GM21381 (cell line): ENCODE data around the gene LPP.

Source experiments
- ATAC-seq: cut with Tn5 transposase; IDR thresholded peaks from one replicate; pipeline ENCODE4 v1.9.1; 2021; ENCODE audit warnings: mild to moderate bottlenecking, moderate library complexity; ENCODE audit not compliant: unreplicated experiment

The LPP gene

DNA sequence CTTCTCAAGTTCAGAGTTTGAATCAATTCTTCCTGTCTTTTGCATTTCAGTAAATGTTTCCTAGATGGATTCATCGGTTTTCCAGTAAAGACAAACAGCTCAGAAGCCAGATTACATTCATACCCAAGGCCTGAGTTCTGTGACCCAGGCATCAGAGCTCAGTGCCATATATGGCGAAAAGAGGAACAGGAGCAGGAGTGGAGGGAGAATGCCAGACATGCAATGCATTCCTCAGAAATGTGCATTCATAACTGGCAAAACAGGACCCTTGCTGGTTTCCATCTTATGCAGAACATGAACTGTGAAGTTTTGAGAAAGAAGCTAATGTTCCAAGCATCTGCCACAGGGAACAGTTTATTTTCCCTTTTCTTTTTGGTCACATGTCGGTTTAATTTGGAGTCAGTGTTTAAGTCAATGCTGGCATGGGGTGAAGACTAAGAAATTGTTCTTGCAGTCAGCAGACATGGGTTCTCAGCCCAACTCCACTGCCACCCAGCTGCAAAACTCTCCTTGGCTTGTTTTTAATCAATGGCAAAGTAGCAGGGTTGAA is 116.5 kb downstream of the LPP start:
- no peak for ATAC-seq

DNA sequence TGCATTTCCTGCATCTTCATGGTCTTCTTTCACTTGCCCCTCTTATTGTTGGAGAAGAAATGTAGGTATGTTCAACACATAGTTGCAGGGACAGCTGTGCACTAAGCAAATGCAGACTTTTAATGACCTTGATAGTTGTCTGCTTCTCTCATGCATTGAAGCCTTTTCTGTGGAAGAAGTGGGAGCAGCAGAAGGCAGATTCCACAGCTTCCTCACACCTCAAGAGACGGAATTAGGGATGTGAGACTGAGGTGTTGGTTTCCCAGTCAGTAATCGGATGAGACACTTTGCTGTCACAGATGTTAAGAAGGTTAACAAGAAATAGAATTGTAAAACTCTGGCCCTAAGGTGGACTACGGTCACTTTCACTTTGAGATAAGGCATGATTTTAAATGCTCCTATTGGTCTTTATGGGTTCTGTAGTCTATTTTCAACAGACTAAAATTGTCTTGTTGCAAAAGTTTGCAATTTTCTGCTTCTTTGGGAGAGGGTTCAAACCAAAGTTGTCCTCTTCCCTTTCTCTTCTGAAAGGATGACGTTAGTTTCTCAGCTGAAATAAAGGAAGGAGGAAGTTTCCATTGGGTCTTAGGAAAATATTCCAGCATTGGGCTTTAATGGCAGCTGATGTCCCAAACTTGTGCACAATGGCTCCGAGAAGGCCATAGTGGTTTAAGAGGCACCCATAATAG is 117.4 kb downstream of the LPP start:
- ATAC-seq, result no peak

DNA sequence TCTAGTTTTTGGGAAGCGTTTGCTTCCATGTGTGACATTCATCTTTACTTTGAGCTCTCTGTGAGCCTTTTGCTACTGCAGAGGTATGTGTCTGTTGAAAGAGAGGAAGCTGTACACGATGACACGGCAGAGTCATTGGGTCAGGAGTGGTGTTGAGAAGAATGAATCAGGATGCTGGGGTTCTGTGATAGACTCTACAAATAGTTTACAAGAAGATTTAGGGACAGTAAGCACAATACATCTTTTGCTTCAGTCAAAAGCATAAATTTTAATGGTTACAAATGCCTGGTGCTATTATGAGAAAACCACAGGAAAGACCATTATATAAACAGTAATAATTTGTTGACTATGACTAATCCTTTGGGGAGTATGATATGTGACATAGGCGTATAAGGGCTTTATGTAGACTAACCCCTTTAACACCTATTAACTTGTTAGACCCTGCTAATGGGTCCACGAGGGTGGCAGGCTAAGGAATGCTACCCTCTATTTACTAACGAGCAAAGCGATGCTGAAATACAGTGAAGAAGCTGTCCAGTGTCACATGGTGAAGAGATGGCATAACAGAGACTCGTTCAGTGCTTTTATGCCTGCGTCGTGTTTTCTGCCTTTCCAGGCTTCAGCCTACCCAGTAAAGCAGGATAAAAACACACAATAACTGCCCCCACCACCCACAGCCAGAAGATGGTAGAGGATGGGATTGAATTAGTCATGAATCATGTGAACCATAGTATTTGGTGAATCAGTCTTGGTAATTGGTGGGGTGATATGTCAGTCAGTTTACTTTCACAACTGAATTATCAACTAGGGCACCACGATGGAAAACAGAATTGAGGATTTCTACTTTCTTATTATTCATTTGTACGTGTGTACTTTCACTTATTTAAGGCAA is 118.8 kb downstream of the LPP start:
- ATAC-seq, result no peak

DNA sequence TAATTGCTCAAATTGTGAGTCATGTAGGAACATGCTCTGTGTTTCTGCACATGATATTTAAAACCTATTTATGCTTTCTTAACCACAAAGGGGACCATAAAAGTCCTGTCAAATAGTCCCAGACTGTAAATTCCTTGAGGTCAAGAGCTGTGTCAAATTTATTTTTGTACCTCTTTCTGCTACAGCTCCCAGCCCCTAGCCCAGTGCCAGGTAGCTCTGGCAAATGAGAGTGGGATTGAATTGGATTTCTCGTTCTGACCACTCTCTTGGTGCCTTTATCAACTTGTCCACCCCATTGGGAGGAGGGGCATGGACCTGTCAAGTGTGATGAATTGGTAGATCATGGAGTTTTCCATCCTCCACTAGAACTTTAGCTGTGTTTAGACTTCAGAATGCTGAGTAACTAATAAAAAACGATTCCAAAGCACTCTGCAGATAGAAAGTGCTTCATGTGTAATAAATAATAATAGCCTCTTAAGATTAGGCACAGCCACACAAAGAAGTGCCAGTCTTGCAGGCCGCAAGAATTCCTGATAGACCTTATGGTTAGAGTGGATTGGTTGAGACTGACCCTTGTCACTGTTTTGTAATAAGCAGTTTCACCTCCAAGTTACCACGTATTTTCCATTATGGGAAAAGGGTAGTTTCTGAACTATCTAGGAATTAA is 120.4 kb downstream of the LPP start:
- ATAC-seq, result no peak

DNA sequence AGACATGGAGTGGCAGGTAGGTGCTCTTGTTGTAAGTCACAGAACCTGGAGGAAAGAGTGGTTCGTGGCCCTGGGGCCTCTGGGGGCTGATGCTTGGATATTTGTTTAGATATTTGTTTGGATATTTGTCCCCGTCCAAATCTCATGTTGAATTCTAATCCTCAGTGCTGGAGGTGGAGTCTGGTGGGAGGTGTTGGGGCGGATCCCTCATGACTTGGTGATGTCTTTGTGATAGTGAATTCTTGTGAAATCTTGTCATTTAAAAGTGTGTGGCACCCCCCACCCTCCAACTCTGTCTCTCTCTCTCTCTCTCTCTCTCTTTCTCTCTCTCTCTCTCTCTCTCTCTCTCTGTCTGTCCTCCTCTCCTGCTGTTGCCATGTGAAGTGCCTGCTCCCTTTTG is 122.4 kb downstream of the LPP start:
- ATAC-seq, result no peak

DNA sequence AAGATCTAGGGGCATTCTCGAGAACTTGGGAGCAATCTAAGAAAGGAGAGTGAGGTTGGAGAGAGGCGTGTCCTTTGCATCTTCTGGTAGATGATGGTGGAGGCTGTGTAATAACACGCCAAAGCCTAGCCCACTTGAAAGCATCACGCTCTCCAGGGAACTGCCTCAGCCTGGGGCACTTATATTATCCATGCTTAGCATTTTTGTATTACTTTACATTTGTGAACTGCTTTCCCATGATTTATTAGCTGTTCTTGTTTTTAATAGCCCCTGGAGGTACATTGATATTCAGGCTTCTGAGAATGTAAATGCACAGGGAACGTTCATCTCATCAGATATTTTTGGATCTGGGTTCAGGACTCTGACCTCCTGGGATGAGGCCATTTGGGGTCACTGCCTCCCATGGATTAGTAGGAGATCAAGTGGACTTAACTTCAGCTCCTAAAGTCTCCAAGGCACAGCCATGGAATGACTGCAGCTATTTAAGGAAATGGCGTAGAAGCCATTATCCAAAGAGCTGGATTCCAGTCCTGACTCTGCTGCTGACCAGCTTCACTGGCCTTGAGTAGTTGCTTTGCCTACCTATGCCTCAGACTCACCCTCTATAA is 124.9 kb downstream of the LPP start:
- ATAC-seq, result no peak

DNA sequence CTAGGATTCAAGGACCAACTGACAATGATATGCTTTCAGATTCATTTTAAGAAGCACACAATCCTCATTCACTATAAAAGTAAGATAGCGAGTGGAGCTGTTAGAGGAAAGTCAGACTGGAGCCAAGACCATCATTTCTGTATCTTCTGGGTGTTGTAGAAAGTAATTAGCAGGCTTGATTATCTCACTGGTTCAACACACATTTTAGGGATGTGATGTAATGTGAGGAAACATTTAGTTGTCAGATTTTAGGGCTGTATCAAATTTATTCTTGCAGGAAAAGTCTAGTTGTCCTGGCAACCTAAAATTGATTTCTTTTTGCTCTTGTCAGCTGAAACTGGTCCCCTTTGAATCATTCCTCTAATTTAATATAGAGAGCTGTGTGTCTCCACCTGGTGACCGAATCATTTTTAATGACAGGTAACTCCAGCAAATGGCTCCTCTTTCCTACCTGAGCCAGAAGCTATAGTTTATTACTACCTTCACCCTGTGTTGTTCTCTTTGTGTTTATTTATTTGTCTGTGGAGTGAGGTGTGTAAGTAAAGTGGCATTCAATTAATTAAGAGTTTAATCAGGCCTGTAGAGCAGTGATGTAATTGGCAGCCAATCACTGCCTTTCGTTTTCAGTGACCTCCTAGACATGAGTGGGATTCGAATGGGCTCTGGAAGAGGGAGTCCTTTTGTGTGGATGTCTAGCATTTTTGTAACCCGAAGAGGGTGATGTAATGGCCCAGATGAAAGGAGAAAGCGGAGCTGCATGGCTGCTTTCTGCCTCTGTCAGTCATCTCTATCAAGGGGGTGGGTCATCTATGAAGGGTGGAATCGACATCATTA is 125.8 kb downstream of the LPP start:
- no peak for ATAC-seq

DNA sequence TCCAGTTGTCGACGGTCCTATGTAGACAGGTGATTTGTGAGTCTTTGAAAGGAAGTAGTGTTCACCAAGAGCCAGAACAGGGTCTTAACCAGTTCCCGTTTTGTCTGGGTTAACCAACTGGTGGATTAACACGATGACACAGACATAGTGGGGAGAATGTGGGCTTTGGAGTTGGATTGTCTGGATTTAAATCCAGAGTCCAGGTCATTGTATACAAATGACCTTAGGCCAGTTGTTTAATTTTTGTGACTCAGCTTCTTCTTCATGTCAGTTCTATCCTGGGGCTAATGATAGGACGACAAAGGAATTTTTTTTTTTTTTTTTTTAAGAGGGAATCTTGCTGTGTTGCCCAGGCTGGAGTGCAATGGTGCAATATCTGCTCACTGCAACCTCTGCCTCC is 126.7 kb downstream of the LPP start:
- no peak for ATAC-seq

DNA sequence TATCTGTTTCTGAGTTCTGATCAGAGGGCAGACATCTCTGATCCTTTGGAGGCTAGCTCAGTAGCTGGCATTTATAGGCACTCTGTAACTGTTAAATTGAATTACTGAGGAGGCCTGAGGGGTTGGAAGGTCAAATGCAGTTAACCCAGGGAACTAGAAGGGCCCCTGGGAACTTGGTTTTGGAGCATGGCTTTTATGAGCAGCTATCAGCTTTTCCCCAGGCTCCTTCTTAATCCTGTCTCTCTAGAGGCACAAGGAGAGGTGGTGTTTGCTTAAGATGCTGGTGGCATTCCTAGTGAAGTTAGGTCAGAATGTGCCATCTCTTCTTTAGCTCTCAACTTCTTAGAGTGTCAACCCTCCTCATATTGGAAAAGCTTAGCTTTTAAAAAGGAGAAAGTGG is 128.9 kb downstream of the LPP start:
- no peak for ATAC-seq

DNA sequence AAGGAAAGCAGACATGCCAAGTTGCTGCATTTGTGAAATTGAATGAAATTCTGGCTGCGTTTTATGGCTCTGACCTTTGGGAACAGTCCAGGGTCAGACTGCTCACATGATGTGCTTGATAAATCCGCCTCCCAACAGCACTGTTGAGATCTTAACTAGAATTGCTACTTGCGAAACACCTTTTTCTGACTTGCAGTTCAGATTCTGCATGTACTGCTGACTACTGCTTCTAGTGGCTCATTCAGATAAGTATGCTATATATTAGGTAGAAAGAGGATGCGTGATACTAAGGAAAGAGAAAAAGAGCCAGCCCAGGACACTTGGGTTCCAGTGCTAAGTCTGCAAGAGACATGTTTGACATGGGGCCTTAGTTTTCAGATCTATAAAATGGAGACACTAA is 129.4 kb downstream of the LPP start:
- ATAC-seq, result no peak

DNA sequence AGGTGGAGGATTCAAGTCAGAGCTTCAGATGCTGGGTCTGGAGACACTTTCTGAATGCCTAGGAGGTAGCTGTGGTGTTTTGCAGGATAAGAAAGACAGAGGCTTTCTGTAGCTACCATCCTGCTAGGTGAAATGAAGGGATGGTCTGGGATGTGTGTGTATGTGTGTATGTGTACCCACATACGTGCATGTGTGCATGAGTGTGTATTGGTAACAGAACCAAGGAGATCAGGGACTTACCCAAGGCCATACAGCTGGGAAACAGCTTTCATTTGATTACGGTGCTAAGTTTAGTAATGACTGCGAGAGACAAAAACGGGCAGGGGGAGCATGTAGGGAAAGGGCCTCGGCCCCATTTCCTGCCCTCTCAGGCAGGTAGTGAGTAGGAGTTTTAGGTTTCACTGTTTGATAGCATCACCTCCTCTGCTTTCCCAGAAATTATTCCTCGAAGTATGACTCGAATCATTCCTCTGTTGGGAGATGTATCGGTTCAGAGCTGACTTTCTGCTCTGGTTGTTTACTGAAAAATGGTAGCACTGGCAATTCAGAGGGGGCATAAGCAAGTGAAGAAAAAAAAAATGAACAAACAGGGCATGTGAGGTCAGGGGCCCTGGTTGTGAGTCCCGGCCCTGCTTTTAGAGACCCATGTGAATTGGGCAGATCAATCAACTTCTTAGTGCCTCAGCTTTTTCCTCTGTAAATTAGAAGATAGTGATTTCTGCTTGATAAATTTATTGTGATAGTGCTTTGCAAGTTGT is 130.7 kb downstream of the LPP start:
- ATAC-seq, result no peak

DNA sequence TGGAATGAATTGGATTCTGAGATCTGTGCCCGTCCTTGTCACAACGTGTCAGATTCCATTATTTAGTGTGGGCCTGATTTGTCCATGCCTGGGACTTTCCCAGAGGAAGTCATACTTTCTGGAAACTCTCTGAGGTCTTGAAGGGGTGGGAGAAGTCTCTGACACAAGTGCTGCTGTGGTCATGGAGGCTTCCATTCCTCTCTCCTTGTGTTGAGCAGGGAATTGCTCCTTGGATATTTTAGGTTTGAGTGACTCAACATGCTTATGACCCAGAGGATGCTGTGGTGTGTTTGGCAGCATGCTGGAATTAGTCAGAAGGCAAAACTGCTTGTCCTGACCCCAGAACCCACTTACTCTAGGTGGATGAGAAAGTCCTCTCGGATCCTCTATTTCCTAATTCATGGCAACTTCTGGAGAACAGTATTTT is 132.1 kb downstream of the LPP start:
- no peak for ATAC-seq

DNA sequence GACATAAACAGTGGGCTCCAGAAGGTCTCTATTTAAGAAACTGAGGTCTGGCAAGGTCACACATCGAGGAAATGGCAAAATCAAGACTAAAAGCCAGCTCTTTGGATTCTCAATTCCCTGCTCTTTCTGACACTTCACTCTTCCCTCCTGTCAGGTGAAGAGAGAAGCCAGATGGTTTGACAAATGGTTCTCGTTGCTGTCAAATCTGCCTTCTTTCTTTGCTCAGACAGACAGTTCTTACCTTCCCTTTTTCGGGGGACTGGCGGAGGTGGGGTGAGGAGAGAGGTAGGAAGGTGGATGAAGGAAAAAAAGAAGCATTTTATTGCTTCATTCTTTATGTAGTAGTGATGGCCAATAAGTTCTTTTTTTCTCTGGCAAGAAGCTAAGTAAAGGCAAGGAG is 133.4 kb downstream of the LPP start:
- ATAC-seq, result no peak

DNA sequence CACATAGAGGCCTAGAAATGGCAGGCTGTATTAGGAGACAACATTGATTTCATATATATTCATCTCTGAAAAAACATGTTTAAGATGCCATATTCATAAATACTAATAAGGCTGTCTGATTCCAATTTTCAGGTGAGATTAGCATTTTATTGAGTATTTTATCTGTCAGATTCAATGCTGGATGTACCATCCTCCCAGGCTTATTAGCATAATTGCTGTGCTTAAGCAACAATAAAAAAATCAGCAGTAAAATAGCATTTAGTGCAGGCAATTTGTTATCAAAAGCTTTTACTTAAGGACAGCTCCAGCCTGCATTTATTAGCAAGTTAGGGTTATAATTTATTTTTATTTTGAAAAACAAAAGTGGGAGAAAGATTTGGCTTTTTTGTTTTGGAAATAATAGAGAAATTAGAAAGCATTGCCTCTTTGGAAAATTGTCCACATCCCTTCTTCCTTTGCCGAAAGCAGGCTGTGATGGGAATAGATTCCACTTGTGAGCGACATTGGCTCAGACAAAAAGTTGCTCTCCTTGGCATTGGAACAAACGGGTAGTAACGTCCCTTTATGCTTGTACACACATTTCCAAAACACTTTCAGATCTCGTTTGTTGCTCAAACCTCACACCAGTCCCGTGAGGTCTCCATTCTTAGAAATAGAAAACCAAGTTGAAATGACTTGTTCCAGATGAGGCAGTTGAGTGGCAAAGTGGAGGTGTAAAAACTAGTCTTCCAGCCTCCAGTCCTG is 134.0 kb downstream of the LPP start:
- no peak for ATAC-seq

DNA sequence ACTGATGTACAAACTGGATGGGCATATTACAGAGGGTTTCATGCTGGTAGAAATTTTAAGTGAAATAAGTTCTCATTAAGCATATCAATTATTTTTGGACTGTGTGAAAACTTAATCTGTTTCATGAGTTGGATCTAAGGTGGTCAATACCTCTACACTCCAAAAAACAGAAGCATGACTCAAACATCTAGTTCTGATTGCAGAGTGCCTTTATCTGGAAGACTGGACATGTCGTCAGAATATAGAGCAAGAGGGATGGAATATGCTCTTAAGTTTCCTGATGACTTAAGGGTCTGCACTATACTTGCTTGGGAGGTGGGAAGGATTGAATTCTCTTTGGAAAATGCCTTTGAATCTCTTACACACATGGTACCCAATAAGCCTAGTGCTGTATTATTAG is 138.3 kb downstream of the LPP start:
- no peak for ATAC-seq

DNA sequence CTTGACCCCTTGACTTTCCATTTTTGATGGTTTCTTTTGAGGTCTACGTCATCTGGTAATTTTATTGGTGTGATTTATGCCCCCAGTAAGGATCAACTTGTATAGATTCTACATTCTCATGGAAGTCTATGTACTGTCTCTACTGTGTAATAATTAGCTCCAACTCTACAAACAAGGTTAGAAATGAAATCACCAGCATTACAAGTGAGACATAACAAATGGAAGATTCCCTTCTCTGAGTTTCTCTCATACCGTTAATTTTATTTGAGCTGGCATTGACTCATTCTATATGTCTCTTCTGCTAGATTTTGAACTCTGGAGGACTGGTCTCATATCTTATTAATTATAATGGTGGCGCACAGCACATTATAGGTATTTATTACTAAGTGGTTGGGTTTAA is 138.9 kb downstream of the LPP start:
- no peak for ATAC-seq

DNA sequence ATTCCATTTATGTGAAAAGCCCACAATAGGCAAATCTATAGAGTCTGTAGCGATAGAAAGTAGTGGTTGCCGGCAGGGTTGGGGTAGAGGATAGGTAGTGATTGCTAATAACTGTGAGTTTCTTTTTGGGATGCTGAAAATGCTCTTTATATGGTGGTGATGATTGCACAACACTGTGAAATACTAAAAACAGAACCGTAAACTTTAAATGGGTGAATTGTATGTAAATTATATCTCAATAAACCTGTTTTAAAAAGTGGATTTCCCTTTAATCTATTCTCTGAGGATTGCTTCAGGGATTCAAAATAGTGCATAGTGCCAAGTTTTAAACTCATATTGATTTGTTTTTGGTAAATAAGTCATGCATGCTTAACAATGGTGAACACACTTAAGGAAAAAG is 140.2 kb downstream of the LPP start:
- no peak for ATAC-seq

DNA sequence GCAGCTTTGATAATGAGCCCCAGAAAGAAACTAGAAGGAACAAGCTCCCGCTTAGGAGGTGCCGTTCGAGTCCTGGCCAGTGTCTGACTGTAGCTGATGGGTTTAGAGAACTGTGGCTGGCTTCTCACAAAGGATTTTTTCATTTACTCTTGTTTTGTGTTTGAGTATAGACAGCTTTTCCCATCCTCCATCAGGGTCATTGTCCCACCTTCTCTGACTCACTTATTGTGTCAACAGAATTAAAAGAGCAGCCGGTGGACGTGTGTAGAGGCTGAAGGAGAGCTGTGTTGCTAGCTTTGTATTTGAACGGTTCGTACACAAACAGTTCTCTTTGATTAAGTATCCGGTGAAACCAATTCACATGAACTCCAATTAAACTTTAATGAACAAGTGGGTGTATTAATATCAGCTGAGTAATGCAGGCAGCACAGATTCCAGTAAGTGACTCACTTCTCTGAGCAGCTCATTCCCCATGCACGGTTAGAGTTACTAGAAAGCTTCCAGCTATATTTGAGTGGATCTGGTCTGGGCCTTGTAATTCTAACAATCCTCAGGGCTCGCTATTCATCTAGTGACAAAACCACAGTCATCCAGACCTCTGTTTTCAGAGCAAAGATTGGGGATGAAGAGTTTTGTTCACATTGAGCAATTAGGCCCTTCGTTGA is 141.0 kb downstream of the LPP start:
- ATAC-seq, result no peak
